Testis (tissue), 2 donors: ENCODE results near the gene KCNG1.

Experiments
- CTCF ChIP-seq, 3 experiments: fragments of 450-650 bp in 2 of 3; fragments of 200-600 bp in 1 of 3; sonication (generic) in 1 of 3; IDR thresholded peaks; one replicate each; pipeline ENCODE4 v1.5.1; 2016 to 2019; ENCODE audit warnings: antibody characterized with exemption in 3 of 3, mild to moderate bottlenecking in 2 of 3, moderate library complexity in 1 of 3
- POLR2A ChIP-seq: fragments of 450-650 bp; IDR thresholded peaks from one replicate; pipeline ENCODE4 v1.6.1; 2017; ENCODE audit warnings: antibody characterized with exemption, mild to moderate bottlenecking, moderate library complexity

- TF ChIP-seq CTCF (IDR thresholded peaks at IDR 0.05) = no peak
- TF ChIP-seq POLR2A = no peak
Observed at GRCh38 chr20:51003753-51004152, 19.2 kb downstream of the KCNG1 start.
